H1 (cell line): ENCODE data around the gene NMU. TPM values are rescaled to one million over a fixed set of nuclear protein-coding genes. Genes with fewer than 3 reads are reported as not detected.

ENCODE experiments used
- CHD7 ChIP-seq: fragments of 300-600 bp; sonication (generic); IDR thresholded peaks from 2 replicates; pipeline ENCODE4 v1.7.1; 2012; ENCODE audit warnings: low read length, moderate library complexity, mild to moderate bottlenecking, inconsistent platforms; ENCODE audit not compliant: insufficient replicate concordance
- CREB1 ChIP-seq: IDR thresholded peaks from 2 replicates; pipeline ENCODE4 v1.6.1; 2012; ENCODE audit warnings: inconsistent platforms
- EGR1 ChIP-seq: IDR thresholded peaks from 2 replicates; pipeline ENCODE4 v1.6.1; 2011; ENCODE audit warnings: low read depth, low read length, borderline replicate concordance
- FOSL1 ChIP-seq: IDR thresholded peaks from 2 replicates; pipeline ENCODE4 v1.6.1; 2011; ENCODE audit warnings: mild to moderate bottlenecking, low read depth, low read length, moderate library complexity; ENCODE audit not compliant: insufficient read depth
- GABPA ChIP-seq: IDR thresholded peaks from 2 replicates; pipeline ENCODE4 v1.6.1; 2011; ENCODE audit warnings: mild to moderate bottlenecking, low read length, moderate library complexity, borderline replicate concordance; ENCODE audit not compliant: insufficient read depth
- MAX ChIP-seq: IDR thresholded peaks from 2 replicates; pipeline ENCODE4 v1.6.1; 2012; ENCODE audit warnings: inconsistent platforms
- PHF8 ChIP-seq: fragments of 200-600 bp; sonication (generic); conservative IDR thresholded peaks from 2 replicates; pipeline ENCODE4 v1.7.1; 2012; ENCODE audit warnings: low read depth, mild to moderate bottlenecking, inconsistent platforms, low read length, moderate library complexity
- RAD21 ChIP-seq, 2 experiments: IDR thresholded peaks in 1 of 2; conservative IDR thresholded peaks in 1 of 2; 2 replicates each; pipeline ENCODE4 v1.6.1; 2011; ENCODE audit warnings: low read depth in 2 of 2, low read length in 2 of 2, improper control_type of control experiment in 1 of 2, inconsistent platforms in 1 of 2, mild to moderate bottlenecking in 1 of 2, moderate library complexity in 1 of 2
- RXRA ChIP-seq: IDR thresholded peaks from 2 replicates; pipeline ENCODE4 v1.6.1; 2011; ENCODE audit warnings: low read depth, mild to moderate bottlenecking, low read length, moderate library complexity; ENCODE audit not compliant: insufficient read depth
- SUZ12 ChIP-seq: fragments of 200-600 bp; sonication (generic); IDR thresholded peaks from 2 replicates; pipeline ENCODE4 v1.6.1; 2012; ENCODE audit warnings: mild to moderate bottlenecking, inconsistent platforms, low read length, moderate library complexity, mixed read lengths
- polyA plus RNA-seq, 7 experiments: library from polyadenylated mRNA; depleted of rRNA in 3 of 7; stranded (reverse) in 5 of 7; unstranded in 2 of 7; fragments of >200 nt in 5 of 7; fragments of 200-250 nt in 2 of 7; gene quantifications; 1 replicate in 5 of 7; 2 replicates in 1 of 7; 4 replicates in 1 of 7; pipeline versions ENCODE4 v1.2.1 to v1.2.3, GENCODE V29; 2011 to 2013; ENCODE audit warnings: missing spikeins in 2 of 7, mixed read lengths in 2 of 7
- total RNA-seq: library from RNA; stranded (reverse); fragmentation: NEBNext Ultra II Directional; extraction: Animal tissue kit (Norgen Biotek cat#: 25700); gene quantifications from 2 replicates; pipeline ENCODE4 v1.2.1, GENCODE V29; 2021

NMU gene
- total and polyA plus RNA-seq, 2 of the 8 experiments (the other 6 are each of a cell fraction or from before 2014, with no cell fraction given) = 30.5 to 50.4 TPM

- TF ChIP-seq CHD7 (no peak), RXRA (no peak), RAD21 (IDR thresholded peaks at IDR 0.05 in 1 of 2, conservative IDR thresholded peaks at IDR 0.05 in 1 of 2; ENCODE audit: low read depth in 2 of 2, low read length in 2 of 2) (no peak), EGR1 (no peak), MAX (no peak), GABPA (no peak), SUZ12 (no peak), FOSL1 (no peak), CREB1 (no peak), PHF8 (no peak)
These were observed 23.8 kb downstream of the NMU start (continued) for GRCh38 chr4:55612341-55612740.
